Urinary bladder (tissue), 4 donors: Measurements from ENCODE around the gene CDH20. TPM values are rescaled to one million over a fixed set of nuclear protein-coding genes. Genes with fewer than 3 reads are reported as not detected.

Source experiments
- DNase-seq: peaks from one replicate; pipeline ENCODE4 v3.0.0-alpha.2; 2015; ENCODE audit errors: extremely low spot score
- H3K27ac ChIP-seq: one replicate; pipeline ENCODE4 v1.5.1; 2013; ENCODE audit warnings: low read depth, mild to moderate bottlenecking, moderate library complexity
- H3K36me3 ChIP-seq: one replicate; pipeline ENCODE4 v1.6.1; 2013; ENCODE audit warnings: mild to moderate bottlenecking, moderate library complexity; ENCODE audit not compliant: insufficient read depth
- H3K4me1 ChIP-seq: one replicate; pipeline ENCODE4 v1.6.1; 2013; ENCODE audit warnings: mild to moderate bottlenecking, moderate library complexity; ENCODE audit not compliant: insufficient read depth
- H3K4me3 ChIP-seq: one replicate; pipeline ENCODE4 v1.5.1; 2013; ENCODE audit warnings: low read depth, low read length
- WGBS: extraction: QIAGEN DNeasy Blood & Tissue Kit; methylation state at CpG from one replicate; pipeline ENCODE4 v1.1.7; 2013; 5-methylcytosine and 5-hydroxymethylcytosine counted together
- polyA plus RNA-seq: library from polyadenylated mRNA; stranded (reverse); fragments of 200-250 nt; gene quantifications from one replicate; pipeline ENCODE4 v1.2.3, GENCODE V29; 2013
- total RNA-seq: library from RNA; depleted of rRNA; stranded (reverse); fragments of >200 nt; gene quantifications from one replicate; pipeline ENCODE4 v1.2.3, GENCODE V29; 2014
- donor health status: healthy with polysubstance abuse.
- donor health status: healthy.

CDH20 gene
- total and polyA plus RNA-seq, 2 donors, result 1.1 TPM

DNA sequence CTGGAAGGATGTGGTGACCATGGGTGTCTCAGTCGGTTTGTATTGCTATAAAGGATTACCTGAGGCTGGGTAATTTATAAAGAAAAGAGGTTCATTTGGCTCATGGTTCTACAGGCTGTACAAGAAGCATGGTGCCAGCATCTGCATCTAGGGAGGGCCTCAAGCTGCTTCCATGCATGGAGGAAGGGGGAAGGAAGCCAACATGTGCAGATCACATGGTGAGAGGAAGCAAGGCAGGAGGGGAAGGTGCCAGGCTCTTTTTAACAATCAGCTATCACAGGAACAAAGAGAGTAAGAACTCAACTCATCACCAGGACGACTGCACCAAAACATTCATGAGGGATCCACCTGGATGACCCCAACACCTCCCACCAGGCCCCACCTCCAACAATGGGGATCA lies 209.4 kb downstream of the CDH20 start:
- Histone ChIP-seq H3K4me3 (no peak overlapping the region), H3K4me1 (peaks cover 2% of the 10 kb centered on the region), H3K27ac (peak overlapping the region; percentile 38), H3K36me3 (no peaks in the 10 kb centered on the region)
- no peak for DNase-seq
- 73% methylated on average over 2 of the region's 2 CpGs for WGBS

DNA sequence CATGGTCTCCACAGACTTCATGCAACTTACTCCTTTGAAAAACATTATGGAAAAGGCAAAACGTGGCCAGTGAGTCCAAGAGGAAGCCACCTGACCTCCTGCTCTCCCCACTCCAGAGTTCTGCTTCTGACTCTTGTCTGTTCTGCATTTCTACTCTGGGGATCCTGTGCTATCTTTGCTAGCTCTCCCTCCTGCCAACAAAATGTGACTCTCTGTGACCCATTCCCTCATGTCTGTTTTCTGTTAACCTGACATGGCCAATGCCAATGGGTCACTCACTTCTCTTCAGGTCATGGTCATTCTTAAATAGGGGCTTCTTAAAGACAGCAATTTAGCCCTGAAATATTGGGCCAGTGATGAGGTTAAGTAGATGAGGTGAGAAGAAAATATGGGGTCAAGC lies 210.3 kb downstream of the CDH20 start:
- no peak for DNase-seq
- Histone ChIP-seq H3K27ac (no peak overlapping the region), H3K4me1 (peaks cover 2% of the 10 kb centered on the region), H3K36me3 (no peaks in the 10 kb centered on the region), H3K4me3 (no peak overlapping the region)
- WGBS, result 56% methylated on average over 1 of the region's 1 CpG

DNA sequence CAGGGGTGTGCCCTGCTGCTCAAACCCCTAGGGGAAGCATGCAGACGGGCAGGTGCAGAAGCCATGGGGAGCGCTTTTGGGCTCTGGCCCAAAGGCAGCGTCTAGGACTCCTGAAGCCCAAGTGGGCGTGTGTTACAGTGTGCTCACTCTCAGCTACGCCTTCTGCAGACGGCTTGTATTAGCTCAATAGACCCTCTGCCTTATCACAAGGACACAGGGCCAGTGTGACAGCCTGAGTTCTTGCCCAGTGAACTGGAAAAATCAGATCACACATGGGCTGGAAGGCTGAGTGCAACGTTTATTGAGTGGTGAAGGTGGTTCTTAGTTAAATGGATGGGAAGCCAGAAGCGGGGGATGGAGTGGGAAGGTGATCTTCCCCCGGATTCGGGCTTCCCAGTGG lies 210.9 kb downstream of the CDH20 start:
- Histone ChIP-seq H3K36me3 (no peaks in the 10 kb centered on the region), H3K4me1 (peaks cover 2% of the 10 kb centered on the region), H3K4me3 (no peak overlapping the region), H3K27ac (no peak overlapping the region)
- 87% methylated on average over 10 of the region's 10 CpGs for WGBS
- DNase-seq, result no peak

DNA sequence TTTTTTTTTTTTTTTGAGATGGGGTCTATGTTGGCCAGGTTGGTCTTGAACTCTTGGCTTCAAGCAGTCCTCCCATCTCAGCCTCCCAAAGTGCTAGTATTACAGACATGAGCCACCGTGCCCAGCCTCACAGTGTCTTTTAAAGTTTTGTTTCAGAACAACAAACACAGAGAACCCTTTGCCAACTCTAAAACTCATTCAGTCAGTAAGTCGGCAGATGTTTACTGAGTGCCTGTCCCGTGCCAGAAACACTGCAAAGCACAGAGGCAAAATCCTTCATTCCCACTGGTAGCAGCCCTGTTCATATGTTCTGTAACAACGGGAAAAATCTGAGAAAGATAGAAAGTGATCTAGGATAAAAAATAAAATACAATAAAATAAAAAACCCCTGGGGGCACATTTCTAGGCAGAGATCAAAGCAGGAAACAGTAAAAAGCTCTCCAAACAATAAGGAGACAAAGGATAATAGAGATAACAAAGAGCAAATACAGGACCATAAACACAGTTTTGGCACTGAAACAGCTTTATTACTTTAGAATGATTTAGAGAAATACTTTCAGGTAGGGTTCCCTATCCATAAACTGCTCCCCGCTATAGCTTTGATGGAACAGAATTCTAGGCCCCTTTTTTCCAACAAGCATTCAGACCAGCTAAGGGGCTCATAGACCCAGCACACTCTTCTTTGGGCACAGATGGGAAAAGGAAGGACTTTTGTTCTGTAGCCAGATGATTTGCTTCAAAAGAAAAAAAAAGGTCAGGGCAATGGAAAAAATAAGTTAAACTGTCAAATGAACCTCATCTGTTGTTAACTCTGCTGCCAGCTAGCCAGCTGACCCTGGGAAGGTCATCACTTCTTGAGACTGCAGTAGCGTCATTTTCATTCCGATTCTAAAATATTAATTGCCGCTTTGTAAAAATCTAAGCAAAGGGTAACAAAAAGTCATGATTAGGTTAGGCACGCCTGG lies 212.3 kb downstream of the CDH20 start:
- Histone ChIP-seq H3K4me3 (no peak overlapping the region), H3K36me3 (no peaks in the 10 kb centered on the region), H3K4me1 (peaks cover 2% of the 10 kb centered on the region), H3K27ac (no peak overlapping the region)
- no peak for DNase-seq
- 52% methylated on average over 9 of the region's 9 CpGs for WGBS

DNA sequence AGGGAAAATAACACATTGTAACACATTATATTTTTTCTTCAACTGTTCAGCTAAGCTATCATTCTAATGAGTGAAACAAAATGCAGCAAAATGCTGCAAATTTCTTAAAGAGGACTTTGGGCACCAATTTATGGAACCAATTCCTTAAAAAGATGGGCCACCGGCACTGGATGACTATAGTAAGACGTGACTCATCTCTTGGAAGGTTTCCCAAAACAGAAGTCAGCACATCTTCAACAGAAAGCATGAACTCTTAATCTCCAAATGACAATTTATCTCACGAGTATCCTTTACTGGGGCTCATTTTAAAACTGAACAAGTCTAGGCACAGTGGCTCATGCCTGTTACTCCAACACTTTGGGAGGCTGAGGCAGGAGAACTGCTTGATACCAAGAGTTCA lies 213.4 kb downstream of the CDH20 start:
- no peak for DNase-seq
- H3K27ac ChIP-seq, result no peak overlapping the region
- H3K4me3 ChIP-seq, result no peak overlapping the region
- H3K4me1 ChIP-seq, result peaks cover 2% of the 10 kb centered on the region
- WGBS, result 21% methylated on average over 3 of the region's 3 CpGs
- no peaks in the 10 kb centered on the region for H3K36me3 ChIP-seq

DNA sequence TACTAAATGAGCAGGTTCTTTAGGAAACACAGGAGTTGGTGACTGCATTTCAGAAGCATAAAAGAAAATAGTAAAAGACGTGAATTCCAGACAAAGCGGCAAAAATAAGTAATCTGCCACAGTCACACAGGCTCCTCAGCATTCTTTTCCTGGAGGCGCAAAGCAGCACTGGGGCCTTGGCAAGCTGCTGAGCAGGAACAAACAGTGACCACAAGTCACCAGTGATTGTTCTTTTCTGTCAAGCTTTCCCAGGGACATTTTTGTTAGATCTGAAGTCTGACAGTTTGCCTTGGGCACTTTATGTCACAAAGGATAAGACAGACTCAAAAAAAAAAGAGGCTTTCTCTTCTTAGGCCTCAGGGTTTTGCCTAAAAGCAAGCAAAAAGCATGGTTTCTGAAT lies 216.2 kb downstream of the CDH20 start:
- Histone ChIP-seq H3K4me1 (peaks cover 2% of the 10 kb centered on the region), H3K27ac (no peak overlapping the region), H3K36me3 (no peaks in the 10 kb centered on the region), H3K4me3 (no peak overlapping the region)
- no peak for DNase-seq
- WGBS, result 89% methylated on average over 3 of the region's 3 CpGs

DNA sequence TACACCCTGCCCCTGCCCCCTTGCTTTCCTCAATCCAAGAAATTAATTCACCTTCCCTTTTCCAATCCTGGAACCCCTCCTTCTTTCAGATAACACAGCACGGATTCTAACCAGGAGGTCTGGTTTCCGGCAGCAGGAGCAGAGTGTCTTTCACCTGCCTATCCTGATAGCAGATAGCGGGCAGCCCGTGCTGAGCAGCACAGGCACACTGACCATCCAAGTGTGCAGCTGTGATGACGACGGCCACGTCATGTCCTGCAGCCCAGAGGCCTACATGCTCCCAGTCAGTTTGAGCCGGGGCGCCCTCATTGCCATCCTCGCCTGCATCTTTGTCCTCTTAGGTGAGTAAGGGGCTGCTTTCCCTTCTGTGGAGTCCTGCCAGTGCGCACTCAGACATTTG lies 216.7 kb downstream of the CDH20 start:
- H3K4me1 ChIP-seq, result peaks cover 2% of the 10 kb centered on the region
- H3K36me3 ChIP-seq, result no peaks in the 10 kb centered on the region
- H3K27ac ChIP-seq, result no peak overlapping the region
- no peak overlapping the region for H3K4me3 ChIP-seq
- no peak for DNase-seq
- 88% methylated on average over 11 of the region's 11 CpGs for WGBS

DNA sequence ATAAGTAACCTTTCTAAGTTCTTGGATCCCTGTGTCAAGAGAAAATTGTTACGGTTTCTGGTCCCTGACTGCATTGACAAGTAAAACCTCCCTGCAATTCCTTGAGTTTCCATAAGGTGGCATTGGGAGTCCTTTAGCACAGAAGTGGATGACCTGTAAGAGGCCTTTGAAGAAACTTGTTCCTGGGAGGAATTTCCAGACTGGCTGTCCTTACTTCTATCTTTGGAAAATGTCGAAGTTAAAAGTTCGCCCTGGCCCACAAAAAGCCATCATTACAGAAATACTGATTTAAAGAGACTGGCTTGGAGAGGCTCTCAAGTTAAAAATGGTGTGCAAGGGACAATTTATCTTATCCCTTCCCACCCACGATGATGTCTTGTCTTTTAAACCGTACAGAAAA lies 218.4 kb downstream of the CDH20 start:
- WGBS, result 19% methylated on average over 5 of the region's 5 CpGs
- no peak overlapping the region for H3K4me3 ChIP-seq
- H3K4me1 ChIP-seq, result no peaks in the 10 kb centered on the region
- H3K27ac ChIP-seq, result no peak overlapping the region
- no peaks in the 10 kb centered on the region for H3K36me3 ChIP-seq
- no peak for DNase-seq

DNA sequence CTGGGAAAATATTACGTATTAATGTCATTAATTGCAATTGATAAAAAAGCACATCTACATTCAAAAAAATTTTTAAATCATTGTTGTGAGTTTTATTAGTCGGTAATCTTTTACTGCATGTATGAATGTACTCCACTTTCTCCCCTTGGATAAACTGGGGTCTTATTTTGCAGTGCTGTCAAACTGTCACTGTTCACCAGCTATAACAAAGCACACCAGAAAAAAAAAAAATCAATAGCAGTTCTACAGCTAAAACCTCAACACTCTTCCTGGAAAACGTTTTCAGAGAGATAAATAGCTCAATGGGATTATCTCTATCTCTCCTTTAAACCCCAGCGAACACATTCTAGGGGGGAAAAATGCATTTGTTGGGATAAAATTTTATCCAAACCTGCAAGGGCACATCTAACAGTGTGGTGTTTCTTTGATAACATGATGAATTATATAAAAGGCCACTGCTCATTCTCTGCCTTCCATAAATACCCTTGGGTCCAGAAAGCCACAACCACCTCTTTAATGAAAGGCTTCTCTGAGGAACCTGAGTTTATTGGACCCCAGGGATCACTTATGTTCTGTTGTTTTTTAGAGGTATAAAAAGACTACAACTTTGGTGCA lies 219.9 kb downstream of the CDH20 start:
- no peaks in the 10 kb centered on the region for H3K4me1 ChIP-seq
- WGBS, result 78% methylated on average over 4 of the region's 4 CpGs
- DNase-seq, result no peak
- H3K27ac ChIP-seq, result no peak overlapping the region
- no peak overlapping the region for H3K4me3 ChIP-seq
- H3K36me3 ChIP-seq, result no peaks in the 10 kb centered on the region

DNA sequence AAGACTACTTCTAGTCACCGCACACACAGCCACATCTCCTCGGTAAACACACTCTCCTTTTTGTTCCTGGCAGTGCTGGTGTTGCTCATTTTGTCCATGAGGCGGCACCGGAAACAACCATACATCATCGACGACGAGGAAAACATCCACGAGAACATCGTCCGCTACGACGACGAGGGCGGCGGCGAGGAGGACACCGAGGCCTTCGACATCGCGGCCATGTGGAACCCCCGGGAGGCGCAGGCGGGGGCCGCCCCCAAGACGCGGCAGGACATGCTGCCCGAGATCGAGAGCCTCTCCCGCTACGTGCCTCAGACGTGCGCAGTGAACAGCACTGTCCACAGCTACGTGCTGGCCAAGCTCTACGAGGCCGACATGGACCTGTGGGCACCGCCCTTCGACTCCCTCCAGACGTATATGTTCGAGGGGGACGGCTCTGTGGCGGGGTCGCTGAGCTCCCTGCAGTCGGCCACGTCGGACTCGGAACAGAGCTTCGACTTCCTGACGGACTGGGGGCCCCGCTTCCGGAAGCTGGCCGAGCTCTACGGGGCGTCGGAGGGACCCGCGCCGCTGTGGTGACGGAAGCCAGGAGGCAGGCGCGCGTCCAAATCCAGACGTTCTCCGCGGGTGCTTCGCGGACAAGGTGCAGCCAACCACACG lies 221.0 kb downstream of the CDH20 start:
- 70% methylated on average over 67 of the region's 67 CpGs for WGBS
- H3K36me3 ChIP-seq, result no peaks in the 10 kb centered on the region
- no peak overlapping the region for H3K27ac ChIP-seq
- no peak overlapping the region for H3K4me3 ChIP-seq
- H3K4me1 ChIP-seq, result no peaks in the 10 kb centered on the region
- DNase-seq, result no peak

DNA sequence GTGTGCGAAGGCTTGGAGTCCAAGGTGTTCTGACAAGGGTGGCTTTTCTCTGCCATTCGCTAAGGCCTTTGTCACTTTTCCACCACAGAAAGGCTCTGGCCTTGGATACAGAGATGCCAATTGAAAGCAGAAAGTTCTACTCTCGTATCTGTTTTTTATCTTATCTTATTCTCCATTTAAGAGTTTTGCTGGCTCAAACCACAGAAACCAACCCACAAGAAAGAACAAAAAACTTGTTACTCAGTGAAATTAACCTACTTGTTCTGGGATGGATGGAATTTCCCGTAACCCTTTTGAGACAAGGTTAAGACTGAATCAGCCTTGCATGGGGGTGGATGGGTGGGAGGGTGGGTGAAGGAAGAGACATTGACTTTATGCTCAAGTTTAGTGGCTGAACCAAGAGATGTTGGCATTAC lies 221.7 kb downstream of the CDH20 start:
- no peaks in the 10 kb centered on the region for H3K36me3 ChIP-seq
- 76% methylated on average over 4 of the region's 4 CpGs for WGBS
- H3K4me1 ChIP-seq, result no peaks in the 10 kb centered on the region
- H3K27ac ChIP-seq, result no peak overlapping the region
- no peak for DNase-seq
- H3K4me3 ChIP-seq, result no peak overlapping the region

DNA sequence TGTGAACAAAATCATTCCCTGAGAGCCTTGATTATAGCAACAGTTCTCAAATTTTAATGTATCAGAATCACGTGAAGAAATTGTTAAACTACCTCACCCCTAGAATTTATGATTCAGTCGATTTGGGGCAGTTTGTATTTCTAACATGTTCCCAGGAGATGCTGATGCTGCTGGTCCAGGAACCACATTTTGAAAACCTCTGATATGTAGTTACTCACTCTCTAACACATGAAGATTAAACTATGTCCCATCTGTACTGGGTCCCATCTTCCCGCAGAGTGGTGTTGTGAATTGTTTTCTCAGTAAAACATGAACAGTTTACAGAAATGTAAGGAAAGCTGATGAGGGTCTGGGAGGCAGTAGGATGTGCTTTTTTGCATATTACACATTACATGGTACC lies 223.1 kb downstream of the CDH20 start:
- no peak for DNase-seq
- H3K36me3 ChIP-seq, result no peaks in the 10 kb centered on the region
- no peak overlapping the region for H3K27ac ChIP-seq
- H3K4me1 ChIP-seq, result no peaks in the 10 kb centered on the region
- no peak overlapping the region for H3K4me3 ChIP-seq
- WGBS, result 78% methylated on average over 3 of the region's 3 CpGs

DNA sequence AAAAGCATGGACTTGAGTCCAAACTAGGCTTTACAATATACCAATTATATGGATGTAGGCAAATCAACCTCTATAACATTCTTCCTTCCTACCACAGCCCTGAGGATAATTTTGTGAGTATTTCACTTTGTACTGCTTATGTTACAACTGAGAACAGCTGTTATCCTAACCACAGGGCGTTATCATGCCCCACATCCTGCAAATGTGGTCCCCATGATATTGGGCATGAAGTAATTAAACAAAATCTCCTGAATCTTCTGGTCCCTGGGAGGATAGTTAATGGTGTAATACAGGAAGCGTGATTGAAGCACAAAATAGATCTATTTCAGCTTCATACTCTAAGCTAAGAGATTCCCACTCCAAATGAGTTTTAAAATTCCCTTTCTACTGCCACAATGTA lies 223.6 kb downstream of the CDH20 start:
- 43% methylated on average over 2 of the region's 2 CpGs for WGBS

More for the DNA sequence above, 223.6 kb downstream of the CDH20 start:
- Histone ChIP-seq H3K27ac (no peak overlapping the region), H3K36me3 (no peaks in the 10 kb centered on the region), H3K4me3 (no peak overlapping the region), H3K4me1 (no peaks in the 10 kb centered on the region)
- DNase-seq, result no peak
